Loucy (cell line): Measurements from ENCODE around the gene PGA3.
"Not testable (repeated sequence)": the region's sequence is repeated elsewhere in the genome, so short reads cannot be mapped to it uniquely, and the experiment has no call there.

Experiments
- CTCF ChIP-seq: fragments of 200-600 bp; sonication (generic); conservative IDR thresholded peaks from 2 replicates; pipeline ENCODE4 v1.5.1; 2014; ENCODE audit warnings: mild to moderate bottlenecking, antibody characterized with exemption, low read length
- EZH2phosphoT487 ChIP-seq: fragments of 200-600 bp; IDR thresholded peaks from 2 replicates; pipeline ENCODE4 v1.6.1; 2018; ENCODE audit warnings: antibody characterized with exemption, mild to moderate bottlenecking, moderate library complexity, borderline replicate concordance

DNA sequence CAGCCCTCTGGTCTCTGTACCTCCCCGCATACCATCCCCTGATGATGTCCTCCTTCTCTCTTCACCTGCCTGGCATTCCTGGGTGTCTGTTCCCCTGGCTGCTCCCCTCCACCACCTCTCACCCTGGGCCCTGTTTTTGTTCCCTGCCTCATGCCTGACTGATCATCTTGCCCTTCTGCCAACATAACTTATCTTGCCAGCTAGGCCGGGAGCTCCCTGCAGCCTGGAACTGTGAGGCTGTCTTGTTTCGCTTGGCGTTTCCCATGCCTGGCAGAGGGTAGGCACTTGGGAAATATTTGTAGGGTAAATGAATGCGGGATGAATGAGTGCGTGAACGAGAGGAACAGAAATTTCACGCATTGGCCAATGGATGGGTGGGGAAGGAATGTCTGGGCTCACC, 45.9 kb downstream of the PGA3 start:
- TF ChIP-seq CTCF, EZH2phosphoT487: not testable (repeated sequence)
